D721Med (cell line): ENCODE results near the gene PEX11A.

Experiments
- DNase-seq: peaks from one replicate; pipeline ENCODE4 v3.0.0; 2011; ENCODE audit warnings: low spot score; ENCODE audit not compliant: insufficient read length
- FAIRE-seq: peaks from 2 replicates; lab custom pipeline; 2011; peaks lifted over from hg19 to GRCh38; lab: Jason Lieb, UNC
- TF ChIP-seq, protein P1 (sequence below): IDR thresholded peaks from 2 replicates; pipeline ENCODE4 v1.5.1; 2012; ENCODE audit warnings: mild to moderate bottlenecking, control low read depth; ENCODE audit not compliant: insufficient read depth; ENCODE audit errors: missing control alignments

Gene PEX11A

DNA sequence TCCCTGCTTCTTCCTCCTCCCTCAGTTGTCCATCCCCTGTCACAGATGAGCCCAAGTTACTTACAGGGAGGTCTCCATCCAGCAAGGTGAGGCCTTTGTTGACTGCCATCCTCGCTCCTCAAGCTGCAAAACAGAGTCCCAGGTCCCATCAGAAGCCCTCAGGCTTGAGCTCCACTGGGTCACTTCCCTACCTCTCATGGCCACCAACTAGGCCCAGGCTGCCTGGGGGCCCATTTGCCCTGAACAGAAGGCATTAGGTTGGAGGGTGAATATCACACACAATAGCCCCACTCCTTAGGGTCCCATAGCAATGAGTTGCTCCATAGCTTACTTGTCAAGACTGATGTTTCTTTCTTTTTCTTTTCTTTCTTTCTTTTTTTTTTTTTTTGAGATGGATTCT lies 13.2 kb downstream of the PEX11A start:
- TF ChIP-seq, protein P1, sequence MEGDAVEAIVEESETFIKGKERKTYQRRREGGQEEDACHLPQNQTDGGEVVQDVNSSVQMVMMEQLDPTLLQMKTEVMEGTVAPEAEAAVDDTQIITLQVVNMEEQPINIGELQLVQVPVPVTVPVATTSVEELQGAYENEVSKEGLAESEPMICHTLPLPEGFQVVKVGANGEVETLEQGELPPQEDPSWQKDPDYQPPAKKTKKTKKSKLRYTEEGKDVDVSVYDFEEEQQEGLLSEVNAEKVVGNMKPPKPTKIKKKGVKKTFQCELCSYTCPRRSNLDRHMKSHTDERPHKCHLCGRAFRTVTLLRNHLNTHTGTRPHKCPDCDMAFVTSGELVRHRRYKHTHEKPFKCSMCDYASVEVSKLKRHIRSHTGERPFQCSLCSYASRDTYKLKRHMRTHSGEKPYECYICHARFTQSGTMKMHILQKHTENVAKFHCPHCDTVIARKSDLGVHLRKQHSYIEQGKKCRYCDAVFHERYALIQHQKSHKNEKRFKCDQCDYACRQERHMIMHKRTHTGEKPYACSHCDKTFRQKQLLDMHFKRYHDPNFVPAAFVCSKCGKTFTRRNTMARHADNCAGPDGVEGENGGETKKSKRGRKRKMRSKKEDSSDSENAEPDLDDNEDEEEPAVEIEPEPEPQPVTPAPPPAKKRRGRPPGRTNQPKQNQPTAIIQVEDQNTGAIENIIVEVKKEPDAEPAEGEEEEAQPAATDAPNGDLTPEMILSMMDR: no peak
- FAIRE-seq (no peak), DNase-seq (no peak)

DNA sequence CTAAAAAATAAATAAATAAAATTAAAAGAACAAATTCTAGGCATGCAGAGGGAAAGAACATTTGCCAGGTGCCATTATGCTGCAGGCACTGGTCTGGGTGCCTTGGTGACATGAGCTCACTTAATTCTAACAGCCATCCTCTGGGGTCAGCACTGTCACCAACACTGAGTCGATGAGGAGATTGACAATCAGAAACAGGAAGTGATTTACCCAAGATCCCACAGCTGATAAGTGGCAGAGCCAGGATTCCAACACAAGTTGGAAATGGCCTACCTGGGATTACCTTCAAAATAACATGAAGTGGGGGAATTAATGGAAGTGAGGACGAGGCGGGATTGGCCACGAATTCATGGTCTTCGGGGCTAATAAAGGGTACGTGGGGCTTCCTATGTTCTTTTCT lies 14.9 kb downstream of the PEX11A start:
- TF ChIP-seq, protein P1: no peak
- no peak for FAIRE-seq
- DNase-seq: no peak

DNA sequence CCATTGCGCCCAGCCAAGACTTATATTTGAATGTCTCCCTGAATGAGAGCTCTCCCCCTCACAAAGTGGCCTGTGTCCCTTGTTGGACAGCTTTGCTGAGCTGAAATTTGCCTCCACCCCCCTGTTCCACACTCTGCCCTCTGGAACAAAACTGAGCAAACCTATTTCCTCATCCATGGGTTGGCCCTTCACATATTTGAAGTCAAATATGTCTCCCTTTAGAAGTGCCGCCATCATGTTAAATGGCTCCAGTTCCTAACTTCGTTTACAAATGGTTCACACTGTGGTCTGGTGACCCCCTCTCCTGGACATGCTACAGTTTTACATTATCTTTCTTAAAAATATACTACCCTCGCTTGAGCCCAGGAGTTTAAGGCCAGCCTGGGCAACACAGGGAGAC lies 16.0 kb downstream of the PEX11A start:
- FAIRE-seq: no peak
- no peak for DNase-seq
- TF ChIP-seq, protein P1: no peak

DNA sequence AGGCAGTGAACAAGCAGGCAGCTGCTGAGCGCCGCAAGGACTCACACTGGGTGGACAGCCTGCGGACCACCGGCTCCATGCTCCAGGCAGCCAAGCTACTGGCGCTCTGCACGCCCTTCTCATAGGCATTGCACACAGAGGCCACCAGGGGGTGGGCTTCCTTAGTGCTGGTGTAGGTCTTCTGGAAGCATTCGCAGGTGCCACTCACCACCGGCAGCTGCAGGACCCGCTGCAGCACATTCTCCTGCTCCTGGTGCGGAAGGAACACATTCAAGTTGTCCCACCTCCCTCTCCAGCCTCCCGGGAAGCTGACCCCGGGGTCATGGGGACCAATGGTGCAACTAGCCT lies 17.4 kb downstream of the PEX11A start:
- DNase-seq (no peak), FAIRE-seq (no peak)
- TF ChIP-seq, protein P1: peak; percentile 47

DNA sequence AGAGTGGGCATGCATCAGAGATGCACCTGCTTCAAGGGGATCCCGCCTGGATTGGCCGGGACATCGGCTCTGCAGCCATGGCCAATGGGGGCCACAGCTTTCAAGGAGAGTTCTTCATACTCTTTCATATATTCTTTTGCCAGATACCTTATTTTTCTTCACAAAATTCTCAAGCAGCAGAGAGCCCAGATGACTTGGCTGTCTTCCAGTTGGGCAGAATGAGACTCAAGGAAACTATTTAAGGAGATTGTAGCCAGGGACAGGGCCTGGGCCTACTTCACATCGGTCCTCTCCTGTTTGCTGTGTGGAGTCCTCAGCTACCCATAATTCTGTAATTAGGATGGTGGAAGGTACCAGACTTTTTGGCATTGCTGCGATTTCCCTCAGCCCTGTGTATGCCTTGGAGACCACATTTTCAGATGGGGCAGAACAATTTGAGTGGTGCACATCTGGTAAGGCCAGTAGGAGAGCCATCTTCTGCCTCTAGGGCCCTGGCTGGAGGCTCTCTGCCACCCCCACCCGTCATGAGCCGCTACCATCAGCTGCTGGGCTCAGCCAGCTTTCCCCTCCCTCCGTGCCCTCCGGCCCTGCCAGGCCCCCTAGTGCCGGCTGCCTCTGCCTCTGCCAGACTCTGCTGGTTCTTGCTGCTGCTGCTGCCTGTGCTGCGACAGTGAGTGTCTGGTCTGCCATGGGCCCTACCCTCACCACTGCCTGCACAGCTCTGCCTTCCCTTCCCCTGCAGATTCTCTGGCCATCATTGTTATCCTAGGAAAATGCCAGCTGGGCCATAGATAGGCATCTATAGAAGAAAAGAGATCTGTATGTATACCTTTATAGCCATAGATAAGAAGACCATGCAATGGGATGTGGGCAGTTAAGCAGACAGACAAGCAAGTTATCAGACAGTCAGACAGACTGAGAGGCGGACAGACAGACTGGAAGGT lies 18.1 kb downstream of the PEX11A start:
- DNase-seq (no peak), FAIRE-seq (no peak)
- TF ChIP-seq, protein P1: no peak

DNA sequence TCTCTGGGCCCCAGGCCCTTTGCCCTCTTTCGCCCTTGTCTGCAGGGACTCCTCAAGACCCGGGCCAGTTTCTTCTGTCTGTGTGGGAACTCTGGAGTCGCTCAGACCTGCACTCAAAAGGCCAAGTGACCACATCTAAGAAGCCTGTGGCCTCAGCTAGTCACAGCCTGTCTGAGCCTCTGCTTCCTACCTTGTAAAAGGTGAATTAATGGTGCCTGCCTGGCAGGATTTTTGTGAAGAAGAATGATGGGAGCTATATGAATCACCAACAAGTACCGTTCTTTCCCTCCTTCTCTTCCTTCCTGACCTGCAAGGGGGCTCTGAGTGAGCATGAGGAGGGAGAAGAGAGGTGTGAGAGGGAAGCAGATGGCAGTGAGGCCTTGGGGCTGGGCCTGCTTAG lies 18.9 kb downstream of the PEX11A start:
- FAIRE-seq (no peak), DNase-seq (no peak)
- TF ChIP-seq, protein P1: no peak

DNA sequence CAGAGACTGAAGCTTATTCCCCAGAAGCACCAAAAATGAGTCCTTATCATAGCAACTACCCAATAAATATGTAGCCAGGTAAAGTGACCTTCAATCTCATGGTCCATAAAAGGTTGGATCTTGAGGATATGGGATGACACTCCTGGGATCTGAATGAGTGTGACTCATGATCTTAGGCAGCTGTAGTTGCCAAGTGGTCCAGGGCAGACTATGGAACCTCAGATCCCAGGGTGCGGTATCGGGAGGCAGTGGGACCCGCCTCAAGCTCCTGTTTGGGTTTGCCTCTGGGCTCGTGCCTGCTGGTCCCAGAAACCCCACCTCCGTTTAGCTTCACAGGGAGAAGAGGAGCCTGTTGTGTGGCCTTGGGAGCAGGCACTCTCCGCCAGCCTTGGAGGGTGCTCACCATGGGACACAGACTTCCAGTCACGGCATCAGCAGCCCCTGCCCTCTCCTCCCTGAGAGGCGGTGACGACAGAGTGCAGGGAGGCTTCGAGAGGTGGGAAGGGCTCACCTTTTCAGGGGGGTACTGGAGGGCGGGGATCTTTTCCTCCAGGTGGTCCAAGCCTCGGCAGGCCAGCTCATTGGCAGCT lies 19.5 kb downstream of the PEX11A start:
- FAIRE-seq: no peak
- TF ChIP-seq, protein P1: no peak
- DNase-seq: no peak
